Endothelial cell (in vitro differentiated cells): ENCODE data around the gene KRTAP10-11. TPM values are rescaled to one million over a fixed set of nuclear protein-coding genes. Genes with fewer than 3 reads are reported as not detected.

ENCODE experiments used
- DNase-seq: peaks from one replicate; pipeline ENCODE4 v3.0.0; 2021; ENCODE audit warnings: low spot score
- H3K27ac Mint-ChIP-seq: one replicate; pipeline ENCODE4 v1.8.0; 2021; ENCODE audit warnings: mixed read lengths, inconsistent platforms; ENCODE audit not compliant: unreplicated experiment
- H3K27me3 Mint-ChIP-seq: one replicate; pipeline ENCODE4 v1.8.0; 2021; ENCODE audit warnings: mild to moderate bottlenecking, moderate library complexity, mixed read lengths, inconsistent platforms; ENCODE audit not compliant: unreplicated experiment
- H3K36me3 Mint-ChIP-seq: one replicate; pipeline ENCODE4 v1.8.0; 2021; ENCODE audit warnings: mild to moderate bottlenecking, low read depth, mixed read lengths, inconsistent platforms; ENCODE audit not compliant: unreplicated experiment
- H3K4me1 Mint-ChIP-seq: one replicate; pipeline ENCODE4 v1.8.0; 2021; ENCODE audit warnings: mild to moderate bottlenecking, mixed read lengths, inconsistent platforms; ENCODE audit not compliant: unreplicated experiment
- H3K4me3 Mint-ChIP-seq: one replicate; pipeline ENCODE4 v1.8.0; 2021; ENCODE audit warnings: mild to moderate bottlenecking, mixed read lengths, inconsistent platforms; ENCODE audit not compliant: unreplicated experiment
- H3K9me3 Mint-ChIP-seq: one replicate; pipeline ENCODE4 v1.8.0; 2021; ENCODE audit warnings: mixed read lengths, inconsistent platforms; ENCODE audit not compliant: unreplicated experiment
- CTCF ChIP-seq: fragments of 200-600 bp; sonication (generic); IDR thresholded peaks from one replicate; pipeline ENCODE4 v1.5.0; 2021; ENCODE audit warnings: antibody characterized with exemption; ENCODE audit not compliant: unreplicated experiment
- total RNA-seq: library from RNA; stranded (reverse); fragmentation: NEBNext Ultra II Directional; extraction: Animal tissue kit (Norgen Biotek cat#: 25700); gene quantifications from one replicate; pipeline ENCODE4 v1.2.1, GENCODE V29; 2021; ENCODE audit not compliant: unreplicated experiment

KRTAP10-11 gene
- total RNA-seq, 1 donor from 2014 or later, result not detected

- Mint-ChIP-seq H3K27ac (no peak overlapping the region), H3K27me3 (peaks cover 4% of the 10 kb centered on the region), H3K4me1 (no peaks in the 10 kb centered on the region), H3K4me3 (no peak overlapping the region), H3K36me3 (peaks cover 8% of the 10 kb centered on the region), H3K9me3 (peaks cover 10% of the 10 kb centered on the region)
- no peak for DNase-seq
- no peak for TF ChIP-seq CTCF
These were observed 24.6 kb downstream of the KRTAP10-11 start for GRCh38 chr21:44670642-44671432.

GRCh38 chr21:44671911-44672310 is 25.7 kb downstream of the KRTAP10-11 start:
- H3K27ac Mint-ChIP-seq, result no peak overlapping the region
- no peak overlapping the region for H3K4me3 Mint-ChIP-seq
- peaks cover 10% of the 10 kb centered on the region for H3K9me3 Mint-ChIP-seq
- peaks cover 8% of the 10 kb centered on the region for H3K36me3 Mint-ChIP-seq
- no peak for DNase-seq
- no peaks in the 10 kb centered on the region for H3K4me1 Mint-ChIP-seq
- TF ChIP-seq CTCF, result no peak
- H3K27me3 Mint-ChIP-seq, result peaks cover 4% of the 10 kb centered on the region

GRCh38 chr21:44677881-44678280 is 31.7 kb downstream of the KRTAP10-11 start:
- Mint-ChIP-seq H3K9me3 (no peaks in the 10 kb centered on the region), H3K27ac (no peak overlapping the region), H3K4me1 (no peaks in the 10 kb centered on the region), H3K27me3 (peaks cover 4% of the 10 kb centered on the region), H3K4me3 (no peak overlapping the region), H3K36me3 (no peaks in the 10 kb centered on the region)
- TF ChIP-seq CTCF, result no peak
- DNase-seq, result no peak

GRCh38 chr21:44681152-44681551 is 34.9 kb downstream of the KRTAP10-11 start:
- no peaks in the 10 kb centered on the region for H3K9me3 Mint-ChIP-seq
- no peak for TF ChIP-seq CTCF
- no peaks in the 10 kb centered on the region for H3K36me3 Mint-ChIP-seq
- peaks cover 2% of the 10 kb centered on the region for H3K27me3 Mint-ChIP-seq
- H3K27ac Mint-ChIP-seq, result no peak overlapping the region
- H3K4me1 Mint-ChIP-seq, result no peaks in the 10 kb centered on the region
- no peak overlapping the region for H3K4me3 Mint-ChIP-seq
- no peak for DNase-seq

GRCh38 chr21:44681861-44682579 is 35.8 kb downstream of the KRTAP10-11 start, which contains the start of gene KRTAP12-1:
Gene KRTAP12-1 (minus strand): TSS chr21:44682163. CDS start chr21:44682123, 40 bp downstream.
- Mint-ChIP-seq H3K27ac (no peak within 1 kb of the TSS), H3K4me3 (no peak within 1 kb of the TSS), H3K9me3 (no peaks in the 10 kb centered on the region), H3K36me3 (no peaks in the 10 kb centered on the region), H3K27me3 (peaks cover 8% of the 10 kb centered on the region), H3K4me1 (peaks cover 5% of the 10 kb centered on the region)
- no peak for TF ChIP-seq CTCF
- no peak for DNase-seq
